Esophagus squamous epithelium (tissue), 5 donors: ENCODE data around the gene GPR3. TPM values are rescaled to one million over a fixed set of nuclear protein-coding genes. Genes with fewer than 3 reads are reported as not detected.

Source experiments
- DNase-seq: peaks from one replicate; lab custom pipeline; 2025; lab: John Stamatoyannopoulos, UW
- H3K27ac ChIP-seq, 4 donors: fragments of 200-600 bp; sonication (generic); one replicate each; pipeline ENCODE4 v1.5.1; 2016 to 2019; ENCODE audit warnings: mild to moderate bottlenecking in 1 of 4
- H3K27me3 ChIP-seq, 4 donors: fragments of 200-600 bp; sonication (generic); 1 replicate in 3 of 4; 2 replicates in 1 of 4; pipeline versions ENCODE4 v1.5.1 to v1.6.0; 2017 to 2021; ENCODE audit warnings: antibody characterized with exemption in 1 of 4
- H3K36me3 ChIP-seq, 3 donors: fragments of 200-600 bp; sonication (generic); one replicate each; pipeline ENCODE4 v1.5.1; 2016 to 2019
- H3K4me1 ChIP-seq, 3 donors: fragments of 200-600 bp; sonication (generic); one replicate each; pipeline ENCODE4 v1.5.1; 2017 to 2019
- H3K4me3 ChIP-seq, 4 donors: fragments of 200-600 bp; sonication (generic); 1 replicate in 3 of 4; 2 replicates in 1 of 4; pipeline ENCODE4 v1.5.1; 2016 to 2019; ENCODE audit warnings: mild to moderate bottlenecking in 2 of 4, moderate library complexity in 1 of 4
- H3K9me3 ChIP-seq, 3 donors: fragments of 200-600 bp; sonication (generic); one replicate each; pipeline ENCODE4 v1.5.1; 2016 to 2019
- CTCF ChIP-seq, 6 experiments: fragments of 450-650 bp in 4 of 6; fragments of 200-600 bp in 2 of 6; sonication (generic) in 2 of 6; IDR thresholded peaks; one replicate each; pipeline ENCODE4 v1.5.1; 2016 to 2019; ENCODE audit warnings: antibody characterized with exemption in 6 of 6, mild to moderate bottlenecking in 4 of 6, moderate library complexity in 4 of 6
- POLR2A ChIP-seq, 4 donors: fragments of 450-650 bp; IDR thresholded peaks; one replicate each; pipeline ENCODE4 v1.6.1; 2017; ENCODE audit warnings: antibody characterized with exemption in 4 of 4, mild to moderate bottlenecking in 4 of 4, moderate library complexity in 3 of 4
- WGBS, 2 donors: methylation state at CpG; one replicate each; pipeline ENCODE4 v1.1.5; 2018; 5-methylcytosine and 5-hydroxymethylcytosine counted together
- intact Hi-C: fragments of 100-400 bp; cut with DNase I; formaldehyde crosslinking; loops from one replicate; pipeline ENCODE4 v1.15.0; 2022
- total RNA-seq, 4 donors: library from RNA; depleted of rRNA; stranded (reverse); fragments of >200 nt; gene quantifications; one replicate each; pipeline ENCODE4 v1.1.0, GENCODE V29; 2016
- donor health status: DM: yes; HTN: yes; CAD: no.

GPR3 gene
- total RNA-seq, 4 donors from 2014 or later, result 0.38 TPM; not detected in 3

- Histone ChIP-seq H3K9me3 (no peaks in the 10 kb centered on the region), H3K4me3 (no peak overlapping the region), H3K27me3 (no peaks in the 10 kb centered on the region), H3K27ac (peak overlapping the region in 3 of 4 donors; percentile 7 to 84 (median 48)), H3K4me1 (peaks cover 28 to 99% (median 45%) of the 10 kb centered on the region in 3 donors), H3K36me3 (peaks cover 0 to 72% (median 0%) of the 10 kb centered on the region in 3 donors)
- WGBS, 2 donors, result 89 to 91% methylated on average over 4 of the region's 4 CpGs
- DNase-seq, result no peak
- intact Hi-C loops, result no loop called here
- no peak for TF ChIP-seq POLR2A (IDR thresholded peaks at IDR 0.05)
- no peak for TF ChIP-seq CTCF (IDR thresholded peaks at IDR 0.05)
Observed at GRCh38 chr1:27423709-27424108, 31.3 kb downstream of the GPR3 start.

GRCh38 chr1:27427329-27427728, 34.9 kb downstream of the GPR3 start:
- Histone ChIP-seq H3K36me3 (peaks cover 0 to 62% (median 0%) of the 10 kb centered on the region in 3 donors), H3K27me3 (no peaks in the 10 kb centered on the region), H3K9me3 (no peaks in the 10 kb centered on the region), H3K4me1 (peaks cover 48 to 99% (median 51%) of the 10 kb centered on the region in 3 donors), H3K4me3 (peak overlapping the region in 3 of 4 donors; percentile 8 to 56 (median 33)), H3K27ac (peak overlapping the region; percentile 44 to 84 (median 84))
- WGBS, 2 donors, result 58 to 71% methylated on average over 2 of the region's 2 CpGs
- intact Hi-C loops, result loop anchor here (5.0 kb wide), 1 partner anchor 175 kb away; the partner anchor contains the start of gene AHDC1
- no peak for DNase-seq
- TF ChIP-seq CTCF (IDR thresholded peaks at IDR 0.05) (no peak), POLR2A (IDR thresholded peaks at IDR 0.05) (no peak)

- no peak for TF ChIP-seq POLR2A (IDR thresholded peaks at IDR 0.05)
- TF ChIP-seq CTCF (IDR thresholded peaks at IDR 0.05), result no peak
- DNase-seq, result no peak
- WGBS, 2 donors, result 47 to 79% methylated on average over 2 of the region's 2 CpGs
- H3K4me1 ChIP-seq, result peaks cover 49 to 99% (median 50%) of the 10 kb centered on the region in 3 donors
- no peaks in the 10 kb centered on the region for H3K9me3 ChIP-seq
- peak overlapping the region; percentile 65 to 84 (median 84) for H3K27ac ChIP-seq
- intact Hi-C loops, result loop anchor here (5.0 kb wide), 1 partner anchor 174 kb away; the partner anchor contains the start of gene AHDC1
- H3K27me3 ChIP-seq, result no peaks in the 10 kb centered on the region
- peaks cover 0 to 58% (median 0%) of the 10 kb centered on the region in 3 donors for H3K36me3 ChIP-seq
- peak overlapping the region in 3 of 4 donors; percentile 8 to 56 (median 33) for H3K4me3 ChIP-seq
Observed at GRCh38 chr1:27427816-27428315, 35.4 kb downstream of the GPR3 start.

- Histone ChIP-seq H3K9me3 (no peaks in the 10 kb centered on the region), H3K27me3 (no peaks in the 10 kb centered on the region), H3K36me3 (peaks cover 0 to 53% (median 0%) of the 10 kb centered on the region in 3 donors), H3K4me3 (peak overlapping the region in 3 of 4 donors; percentile 8 to 56 (median 33)), H3K4me1 (peaks cover 49 to 99% (median 53%) of the 10 kb centered on the region in 3 donors), H3K27ac (peak overlapping the region; percentile 65 to 84 (median 84))
- TF ChIP-seq POLR2A (IDR thresholded peaks at IDR 0.05), result no peak
- TF ChIP-seq CTCF (IDR thresholded peaks at IDR 0.05), result no peak
- no peak for DNase-seq
- intact Hi-C loops, result loop anchor here (5.0 kb wide), 1 partner anchor 174 kb away; the partner anchor contains the start of gene AHDC1
- WGBS, 2 donors, result 9 to 29% methylated on average over 17 of the region's 17 CpGs
Observed at GRCh38 chr1:27428316-27429028, 36.0 kb downstream of the GPR3 start.

- H3K27ac ChIP-seq, result peak overlapping the region; percentile 65 to 86 (median 84)
- H3K36me3 ChIP-seq, result peaks cover 0 to 47% (median 0%) of the 10 kb centered on the region in 3 donors
- intact Hi-C loops, result loop anchor here (5.0 kb wide), 1 partner anchor 173 kb away; the partner anchor contains the start of gene AHDC1
- DNase-seq, result no peak
- no peaks in the 10 kb centered on the region for H3K27me3 ChIP-seq
- TF ChIP-seq POLR2A (IDR thresholded peaks at IDR 0.05) (no peak), CTCF (IDR thresholded peaks at IDR 0.05) (no peak)
- H3K4me3 ChIP-seq, result peak overlapping the region in 3 of 4 donors; percentile 8 to 56 (median 33)
- no peaks in the 10 kb centered on the region for H3K9me3 ChIP-seq
- 28 to 30% methylated on average over 2 of the region's 2 CpGs for WGBS, 2 donors
- H3K4me1 ChIP-seq, result peaks cover 49 to 99% (median 59%) of the 10 kb centered on the region in 3 donors
Observed at GRCh38 chr1:27429029-27429425, 36.6 kb downstream of the GPR3 start.
